Osteocyte (in vitro differentiated cells): ENCODE data around the gene MRGPRF. TPM values are rescaled to one million over a fixed set of nuclear protein-coding genes. Genes with fewer than 3 reads are reported as not detected.
A peak's percentile ranks its signal among the peaks of the same experiment; 100 is the strongest.

Source experiments
- DNase-seq: peaks from one replicate; pipeline ENCODE4 v3.0.0; 2021; ENCODE audit warnings: mixed read lengths; ENCODE audit not compliant: unreplicated experiment; ENCODE audit errors: extremely low spot score
- H3K27ac Mint-ChIP-seq: one replicate; pipeline ENCODE4 v1.8.0; 2021; ENCODE audit warnings: mild to moderate bottlenecking, mixed read lengths; ENCODE audit not compliant: unreplicated experiment
- H3K27me3 Mint-ChIP-seq: one replicate; pipeline ENCODE4 v1.8.0; 2021; ENCODE audit warnings: mixed read lengths; ENCODE audit not compliant: unreplicated experiment
- H3K36me3 Mint-ChIP-seq: one replicate; pipeline ENCODE4 v1.8.0; 2021; ENCODE audit warnings: mixed read lengths; ENCODE audit not compliant: unreplicated experiment
- H3K4me1 Mint-ChIP-seq: one replicate; pipeline ENCODE4 v1.8.0; 2021; ENCODE audit warnings: mixed read lengths; ENCODE audit not compliant: unreplicated experiment
- H3K4me3 Mint-ChIP-seq: one replicate; pipeline ENCODE4 v1.8.0; 2021; ENCODE audit warnings: mild to moderate bottlenecking, moderate library complexity, mixed read lengths; ENCODE audit not compliant: unreplicated experiment
- H3K9me3 Mint-ChIP-seq: one replicate; pipeline ENCODE4 v1.8.0; 2021; ENCODE audit warnings: mixed read lengths; ENCODE audit not compliant: unreplicated experiment
- CTCF ChIP-seq: fragments of 200-600 bp; sonication (generic); IDR thresholded peaks from 2 replicates; pipeline ENCODE4 v1.5.0; 2021; ENCODE audit warnings: antibody characterized with exemption, mild to moderate bottlenecking, moderate library complexity
- total RNA-seq: library from RNA; stranded (reverse); gene quantifications from 2 replicates; pipeline ENCODE4 v1.2.1, GENCODE V29; 2021

MRGPRF gene
- total RNA-seq, 1 donor from 2014 or later, result 7.0 TPM

DNA sequence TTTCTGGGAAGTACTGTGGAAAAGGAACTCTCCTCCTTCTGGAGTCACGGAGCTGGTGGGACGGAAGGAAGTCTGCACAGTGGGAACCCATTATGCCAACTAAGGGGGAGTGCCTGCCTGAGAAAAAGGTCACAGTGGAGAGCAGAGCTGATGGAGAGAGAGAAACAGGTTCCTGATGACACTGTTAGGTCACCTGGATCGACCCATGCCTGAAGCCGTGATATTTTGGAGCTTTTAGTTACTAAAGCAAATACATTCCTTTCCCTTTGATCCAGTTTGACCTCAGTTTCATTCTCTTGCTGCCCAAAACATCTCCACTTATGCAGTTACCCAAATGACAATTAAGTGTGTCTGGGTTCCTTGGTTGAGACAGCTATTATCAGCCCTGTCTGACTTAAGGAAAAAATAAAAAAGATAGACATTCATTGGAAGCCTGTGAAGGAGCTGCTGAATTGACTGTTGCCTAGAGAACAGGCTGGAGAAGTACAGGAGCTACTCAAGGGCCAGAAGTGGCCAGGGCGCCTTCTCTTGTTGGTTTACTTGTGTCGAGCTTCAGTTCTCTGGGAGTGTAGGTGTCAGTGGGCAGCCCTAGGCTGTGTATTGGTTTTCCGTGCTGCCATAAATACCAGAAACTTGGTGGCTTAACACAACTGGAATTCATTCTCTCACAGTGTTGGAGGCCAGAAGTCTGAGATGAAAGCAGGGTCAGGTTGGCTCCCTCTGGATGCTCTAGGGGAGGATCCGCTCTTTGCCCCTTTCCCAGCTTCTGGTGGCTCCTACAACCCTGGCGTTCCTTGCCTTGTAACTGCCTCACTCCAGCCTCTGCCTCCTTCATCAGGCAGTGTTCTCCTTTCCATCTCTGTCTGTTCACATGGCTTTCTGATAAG lies 45.9 kb downstream of the MRGPRF start:
- H3K9me3 Mint-ChIP-seq, result no peaks in the 10 kb centered on the region
- no peak overlapping the region for H3K4me3 Mint-ChIP-seq
- H3K36me3 Mint-ChIP-seq, result no peaks in the 10 kb centered on the region
- H3K27ac Mint-ChIP-seq, result no peak overlapping the region
- peaks cover 3% of the 10 kb centered on the region for H3K4me1 Mint-ChIP-seq
- no peak for TF ChIP-seq CTCF
- DNase-seq, result peak; percentile 53
- peaks cover 37% of the 10 kb centered on the region for H3K27me3 Mint-ChIP-seq

DNA sequence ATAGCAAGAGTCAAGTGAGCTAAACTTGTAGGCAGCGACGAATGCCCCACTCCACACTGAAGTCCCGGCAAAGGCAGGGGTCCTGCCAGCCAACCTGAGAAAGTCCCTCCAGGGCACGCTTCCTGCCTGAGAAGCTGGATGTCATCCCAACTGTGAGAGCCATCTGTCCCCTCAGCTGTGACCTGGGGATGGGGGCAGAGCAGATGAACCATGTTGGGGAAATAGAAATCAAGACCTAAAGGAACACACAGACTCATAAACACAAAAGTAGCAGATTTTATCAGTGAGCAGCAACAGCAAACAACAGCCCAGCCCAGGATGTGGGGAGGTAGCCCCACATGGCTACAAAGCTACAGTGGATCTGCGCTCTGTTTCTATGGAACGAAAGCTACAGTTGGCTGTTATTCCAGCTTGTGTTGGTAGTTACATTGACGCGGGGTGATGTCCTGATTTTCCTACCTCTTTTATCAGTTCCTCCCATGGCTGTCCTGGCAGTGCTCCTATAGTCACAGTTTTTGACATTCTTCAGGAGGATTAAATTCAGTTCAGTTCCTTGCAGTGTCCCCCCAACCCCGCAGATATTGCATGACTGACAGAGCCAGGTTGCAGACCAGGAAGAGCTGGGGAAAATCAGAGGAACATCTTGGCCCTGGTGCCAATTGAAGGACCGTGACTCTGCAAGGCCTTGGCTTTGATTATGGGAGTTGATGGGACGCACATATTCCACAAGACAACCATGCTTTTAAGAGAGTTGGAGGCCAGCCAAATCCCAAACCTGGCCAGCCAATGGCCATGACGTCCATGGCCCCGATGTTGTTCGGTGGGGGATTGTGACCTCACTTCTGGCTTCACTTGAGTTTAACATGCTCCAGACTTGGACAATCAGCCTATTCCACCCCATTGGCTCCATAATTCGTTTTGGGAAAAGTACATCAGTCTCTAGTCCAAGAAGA lies 46.9 kb downstream of the MRGPRF start:
- H3K36me3 Mint-ChIP-seq, result no peaks in the 10 kb centered on the region
- peak; percentile 42 for DNase-seq
- H3K27ac Mint-ChIP-seq, result no peak overlapping the region
- H3K9me3 Mint-ChIP-seq, result no peaks in the 10 kb centered on the region
- no peak for TF ChIP-seq CTCF
- peaks cover 3% of the 10 kb centered on the region for H3K4me1 Mint-ChIP-seq
- H3K4me3 Mint-ChIP-seq, result no peak overlapping the region
- peaks cover 32% of the 10 kb centered on the region for H3K27me3 Mint-ChIP-seq

GRCh38 chr11:68963779-68964178 lies 49.3 kb downstream of the MRGPRF start:
- Mint-ChIP-seq H3K4me3 (no peak overlapping the region), H3K36me3 (no peaks in the 10 kb centered on the region), H3K27me3 (peaks cover 14% of the 10 kb centered on the region), H3K9me3 (no peaks in the 10 kb centered on the region), H3K4me1 (peaks cover 2% of the 10 kb centered on the region), H3K27ac (no peak overlapping the region)
- no peak for TF ChIP-seq CTCF
- no peak for DNase-seq

DNA sequence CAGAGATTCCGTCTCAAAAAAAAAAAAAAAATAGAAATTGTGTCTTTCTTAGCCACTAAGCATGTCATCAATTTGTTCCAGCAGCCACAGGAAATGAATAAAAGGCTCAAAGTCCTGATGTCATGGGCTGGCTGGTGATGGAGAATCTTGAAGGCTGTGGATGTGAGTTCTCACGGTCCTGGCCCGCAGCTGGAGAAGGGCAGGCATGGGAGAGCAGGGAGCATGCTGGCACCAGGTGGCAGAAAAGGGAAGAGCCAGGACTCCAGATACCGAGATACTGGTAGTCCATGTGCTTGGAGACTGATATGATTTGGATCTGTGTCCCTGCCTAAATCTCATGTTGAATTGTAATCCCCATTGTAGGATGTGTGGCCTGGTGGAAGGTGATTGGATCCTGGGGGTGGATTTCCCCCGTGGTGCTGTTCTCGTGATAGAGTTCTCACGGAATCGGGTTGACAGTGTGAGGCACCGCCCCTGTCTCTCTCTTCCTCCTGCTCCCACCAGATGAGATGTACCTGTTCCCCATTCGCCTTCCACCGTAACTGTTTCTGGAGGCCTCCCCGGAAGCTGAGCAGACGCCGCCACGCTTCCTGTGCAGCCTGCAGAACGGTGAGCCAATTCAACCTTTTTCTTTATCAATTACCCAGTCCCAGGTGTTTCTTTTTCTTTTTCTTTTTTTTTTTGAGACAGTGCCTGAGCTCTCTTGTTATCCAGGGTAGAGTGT lies 50.4 kb downstream of the MRGPRF start:
- H3K27me3 Mint-ChIP-seq, result peaks cover 9% of the 10 kb centered on the region
- no peaks in the 10 kb centered on the region for H3K36me3 Mint-ChIP-seq
- H3K4me3 Mint-ChIP-seq, result no peak overlapping the region
- no peak for TF ChIP-seq CTCF
- DNase-seq, result no peak
- no peaks in the 10 kb centered on the region for H3K9me3 Mint-ChIP-seq
- H3K4me1 Mint-ChIP-seq, result no peaks in the 10 kb centered on the region
- H3K27ac Mint-ChIP-seq, result no peak overlapping the region
